Right lobe of liver (tissue), 4 donors: ENCODE data around the gene LENG8.

Source experiments
- POLR2A ChIP-seq: fragments of 450-650 bp; IDR thresholded peaks from one replicate; pipeline ENCODE4 v1.6.1; 2017; ENCODE audit warnings: antibody characterized with exemption, mild to moderate bottlenecking
- TF ChIP-seq, protein P1 (sequence below), 4 donors: fragments of 200-600 bp in 3 of 4; fragments of 450-650 bp in 1 of 4; IDR thresholded peaks; one replicate each; pipeline versions ENCODE4 v1.5.1 to v1.8.0; 2016 to 2022; ENCODE audit warnings: antibody characterized with exemption in 4 of 4, mild to moderate bottlenecking in 2 of 4
- donor health status: DM: no; HTN: no; CAD: no.
- donor health status: DM: no; HTN: no; CAD: no.
- donor health status: DM: no; HTN: yes; CAD: no.

DNA sequence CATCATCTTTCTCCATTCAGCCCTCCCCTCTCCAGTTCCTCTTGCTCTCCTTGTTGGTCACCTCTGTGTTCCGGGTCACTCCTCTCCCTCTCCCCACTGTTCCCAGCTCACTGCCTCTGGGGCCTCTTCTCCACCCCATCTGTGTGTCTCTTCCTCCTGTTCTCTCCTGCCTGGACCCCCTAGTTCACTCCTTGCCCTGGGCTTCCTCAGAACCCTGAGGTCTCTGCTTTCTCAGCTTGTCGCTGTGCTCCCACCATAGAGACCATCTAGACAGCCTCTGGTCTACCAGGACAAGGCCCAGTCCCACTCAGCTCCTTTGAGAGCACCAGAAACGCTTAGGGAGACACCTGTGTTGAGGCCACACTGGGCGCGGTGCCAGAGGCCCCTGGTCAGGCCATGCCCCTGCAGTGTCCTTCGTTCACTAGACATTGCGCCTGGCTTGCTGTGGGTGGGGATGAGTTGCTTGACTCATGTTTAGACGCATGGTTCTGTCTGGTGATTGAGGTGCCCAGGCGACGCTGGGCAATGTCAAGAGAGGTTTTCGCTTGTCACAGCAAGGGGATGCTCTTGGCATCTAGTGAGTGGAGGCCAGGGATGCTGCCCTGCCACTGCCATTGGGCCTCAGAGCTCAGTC, 9.8 kb downstream of the LENG8 start:
- TF ChIP-seq, protein P1, sequence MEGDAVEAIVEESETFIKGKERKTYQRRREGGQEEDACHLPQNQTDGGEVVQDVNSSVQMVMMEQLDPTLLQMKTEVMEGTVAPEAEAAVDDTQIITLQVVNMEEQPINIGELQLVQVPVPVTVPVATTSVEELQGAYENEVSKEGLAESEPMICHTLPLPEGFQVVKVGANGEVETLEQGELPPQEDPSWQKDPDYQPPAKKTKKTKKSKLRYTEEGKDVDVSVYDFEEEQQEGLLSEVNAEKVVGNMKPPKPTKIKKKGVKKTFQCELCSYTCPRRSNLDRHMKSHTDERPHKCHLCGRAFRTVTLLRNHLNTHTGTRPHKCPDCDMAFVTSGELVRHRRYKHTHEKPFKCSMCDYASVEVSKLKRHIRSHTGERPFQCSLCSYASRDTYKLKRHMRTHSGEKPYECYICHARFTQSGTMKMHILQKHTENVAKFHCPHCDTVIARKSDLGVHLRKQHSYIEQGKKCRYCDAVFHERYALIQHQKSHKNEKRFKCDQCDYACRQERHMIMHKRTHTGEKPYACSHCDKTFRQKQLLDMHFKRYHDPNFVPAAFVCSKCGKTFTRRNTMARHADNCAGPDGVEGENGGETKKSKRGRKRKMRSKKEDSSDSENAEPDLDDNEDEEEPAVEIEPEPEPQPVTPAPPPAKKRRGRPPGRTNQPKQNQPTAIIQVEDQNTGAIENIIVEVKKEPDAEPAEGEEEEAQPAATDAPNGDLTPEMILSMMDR (IDR thresholded peaks at IDR 0.05): no peak
- TF ChIP-seq POLR2A: no peak
